Osteoblast (primary cell): Measurements from ENCODE around the gene OLFML1. TPM values are rescaled to one million over a fixed set of nuclear protein-coding genes. Genes with fewer than 3 reads are reported as not detected.

Experiments used
- DNase-seq: peaks from one replicate; pipeline ENCODE4 v3.0.0; 2011; ENCODE audit warnings: low spot score, mixed read lengths; ENCODE audit not compliant: insufficient read length; ENCODE audit errors: missing footprints
- H2AFZ ChIP-seq: 2 replicates; pipeline ENCODE4 v1.6.0; 2011; ENCODE audit warnings: mild to moderate bottlenecking, low read length
- H3K27ac ChIP-seq: 2 replicates; pipeline ENCODE4 v1.5.1; 2011; ENCODE audit warnings: mild to moderate bottlenecking, low read depth, low read length, moderate library complexity
- H3K27me3 ChIP-seq: 2 replicates; pipeline ENCODE4 v1.6.0; 2012; ENCODE audit warnings: mild to moderate bottlenecking, control low read depth, inconsistent platforms, low read length, moderate library complexity; ENCODE audit not compliant: insufficient read depth
- H3K36me3 ChIP-seq: 2 replicates; pipeline ENCODE4 v1.5.1; 2011; ENCODE audit warnings: mild to moderate bottlenecking, low read length, control low read depth, moderate library complexity; ENCODE audit not compliant: insufficient read depth
- H3K4me1 ChIP-seq: 2 replicates; pipeline ENCODE4 v1.5.1; 2011; ENCODE audit warnings: mild to moderate bottlenecking, low read length, control low read depth, moderate library complexity; ENCODE audit not compliant: insufficient read depth
- H3K4me2 ChIP-seq: 2 replicates; pipeline ENCODE4 v1.6.0; 2011; ENCODE audit warnings: mild to moderate bottlenecking, low read length; ENCODE audit not compliant: insufficient read depth
- H3K4me3 ChIP-seq: fragments of 200-600 bp; sonication (generic); 3 replicates; pipeline ENCODE4 v1.5.1; 2012; ENCODE audit warnings: mild to moderate bottlenecking, low read length, inconsistent platforms; ENCODE audit not compliant: insufficient read depth
- H3K79me2 ChIP-seq: 2 replicates; pipeline ENCODE4 v1.6.0; 2012; ENCODE audit warnings: mild to moderate bottlenecking, low read length, control low read depth, inconsistent platforms; ENCODE audit not compliant: insufficient read depth
- H3K9me3 ChIP-seq: 2 replicates; pipeline ENCODE4 v1.5.1; 2011; ENCODE audit warnings: low read depth, low read length, control low read depth
- H4K20me1 ChIP-seq: 2 replicates; pipeline ENCODE4 v1.6.0; 2012; ENCODE audit warnings: mild to moderate bottlenecking, low read length, control low read depth; ENCODE audit not compliant: insufficient read depth
- total RNA-seq: library from RNA; depleted of rRNA; stranded (reverse); fragments of >200 nt; gene quantifications from 2 replicates; pipeline ENCODE4 v1.2.3, GENCODE V29; 2012
- TF ChIP-seq, protein P1 (sequence below): IDR thresholded peaks from 2 replicates; pipeline ENCODE4 v1.5.1; 2011; ENCODE audit warnings: mild to moderate bottlenecking, low read depth, low read length, moderate library complexity; ENCODE audit errors: extremely low read depth

Gene OLFML1
- total RNA-seq, 1 donor, result 20.3 TPM

DNA sequence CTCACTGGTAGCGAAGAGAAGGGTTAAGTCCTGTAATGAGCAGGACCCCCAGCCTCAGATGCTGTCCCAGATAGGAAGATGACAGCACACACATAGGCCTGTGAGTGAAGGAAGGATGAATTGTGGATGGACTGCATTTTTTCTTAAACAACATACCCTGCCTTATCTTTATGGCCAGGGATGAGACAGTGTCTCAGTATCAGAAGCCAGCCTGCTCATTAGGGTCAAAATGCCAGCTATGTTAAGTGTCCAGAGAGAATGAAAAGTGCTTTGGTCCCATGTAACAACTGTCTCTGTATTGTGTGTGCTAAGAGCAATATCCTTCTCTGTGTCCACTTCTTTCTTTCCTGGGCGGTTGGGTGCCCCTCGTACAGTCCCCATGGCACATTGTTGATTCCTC is 58.7 kb downstream of the OLFML1 start:
- Histone ChIP-seq H3K27me3 (peaks cover 2% of the 10 kb centered on the region), H3K9me3 (no peaks in the 10 kb centered on the region), H3K36me3 (no peaks in the 10 kb centered on the region), H3K79me2 (no peaks in the 10 kb centered on the region), H3K27ac (no peak overlapping the region), H3K4me1 (no peaks in the 10 kb centered on the region), H3K4me3 (no peak overlapping the region), H4K20me1 (no peaks in the 10 kb centered on the region), H3K4me2 (no peak overlapping the region), H2AFZ (no peak overlapping the region)
- TF ChIP-seq, protein P1, sequence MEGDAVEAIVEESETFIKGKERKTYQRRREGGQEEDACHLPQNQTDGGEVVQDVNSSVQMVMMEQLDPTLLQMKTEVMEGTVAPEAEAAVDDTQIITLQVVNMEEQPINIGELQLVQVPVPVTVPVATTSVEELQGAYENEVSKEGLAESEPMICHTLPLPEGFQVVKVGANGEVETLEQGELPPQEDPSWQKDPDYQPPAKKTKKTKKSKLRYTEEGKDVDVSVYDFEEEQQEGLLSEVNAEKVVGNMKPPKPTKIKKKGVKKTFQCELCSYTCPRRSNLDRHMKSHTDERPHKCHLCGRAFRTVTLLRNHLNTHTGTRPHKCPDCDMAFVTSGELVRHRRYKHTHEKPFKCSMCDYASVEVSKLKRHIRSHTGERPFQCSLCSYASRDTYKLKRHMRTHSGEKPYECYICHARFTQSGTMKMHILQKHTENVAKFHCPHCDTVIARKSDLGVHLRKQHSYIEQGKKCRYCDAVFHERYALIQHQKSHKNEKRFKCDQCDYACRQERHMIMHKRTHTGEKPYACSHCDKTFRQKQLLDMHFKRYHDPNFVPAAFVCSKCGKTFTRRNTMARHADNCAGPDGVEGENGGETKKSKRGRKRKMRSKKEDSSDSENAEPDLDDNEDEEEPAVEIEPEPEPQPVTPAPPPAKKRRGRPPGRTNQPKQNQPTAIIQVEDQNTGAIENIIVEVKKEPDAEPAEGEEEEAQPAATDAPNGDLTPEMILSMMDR, result no peak
- no peak for DNase-seq

DNA sequence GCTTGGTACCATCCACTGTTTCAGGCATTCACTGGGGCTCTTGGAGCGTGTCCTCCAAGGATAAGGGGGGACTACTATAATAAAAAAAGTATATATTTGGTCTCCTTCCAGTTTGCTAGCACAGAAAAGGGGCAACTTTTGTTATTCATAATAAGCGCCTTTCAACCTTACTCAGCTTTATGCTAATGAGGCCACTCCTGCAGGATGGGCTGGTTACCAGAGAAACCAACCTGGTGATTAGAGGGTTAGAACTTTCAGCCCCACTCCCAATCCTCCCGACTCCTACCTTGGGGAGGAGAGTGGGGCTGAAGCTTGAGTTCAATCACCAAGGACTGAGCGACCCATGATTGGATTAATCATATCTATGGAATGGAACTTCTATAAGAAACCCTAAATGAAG is 60.3 kb downstream of the OLFML1 start:
- Histone ChIP-seq H3K36me3 (no peaks in the 10 kb centered on the region), H3K4me1 (no peaks in the 10 kb centered on the region), H3K27ac (no peak overlapping the region), H3K4me2 (no peak overlapping the region), H3K79me2 (no peaks in the 10 kb centered on the region), H4K20me1 (no peaks in the 10 kb centered on the region), H3K4me3 (no peak overlapping the region), H3K27me3 (no peaks in the 10 kb centered on the region), H3K9me3 (no peaks in the 10 kb centered on the region), H2AFZ (no peak overlapping the region)
- TF ChIP-seq, protein P1, result no peak
- no peak for DNase-seq

DNA sequence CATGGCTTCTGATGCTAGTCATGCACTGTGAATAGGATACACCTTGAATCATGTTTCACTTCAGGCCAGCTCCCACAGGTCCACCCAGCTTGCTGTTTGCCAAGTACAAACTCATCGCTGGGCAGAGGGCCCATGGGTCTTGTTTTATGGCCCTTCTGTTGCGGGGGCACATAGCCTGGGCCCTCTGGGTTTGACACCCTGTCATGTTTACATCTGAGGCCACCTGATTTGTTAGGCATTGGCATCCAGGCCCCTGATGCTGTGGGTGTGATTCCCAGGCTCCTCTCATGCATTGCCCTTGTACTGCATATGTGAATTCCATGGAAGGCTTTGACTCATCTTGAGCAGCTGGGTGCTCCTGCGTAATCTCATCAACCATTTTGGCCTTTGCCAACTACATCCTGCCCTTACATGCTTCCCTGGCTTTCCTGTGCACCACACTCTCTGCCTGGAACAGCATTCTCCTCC is 61.1 kb downstream of the OLFML1 start:
- H3K4me1 ChIP-seq, result peaks cover 6% of the 10 kb centered on the region
- no peaks in the 10 kb centered on the region for H3K79me2 ChIP-seq
- no peaks in the 10 kb centered on the region for H3K9me3 ChIP-seq
- no peak overlapping the region for H3K4me2 ChIP-seq
- no peak for DNase-seq
- H4K20me1 ChIP-seq, result no peaks in the 10 kb centered on the region
- TF ChIP-seq, protein P1, result no peak
- no peaks in the 10 kb centered on the region for H3K36me3 ChIP-seq
- no peak overlapping the region for H3K4me3 ChIP-seq
- no peak overlapping the region for H2AFZ ChIP-seq
- no peak overlapping the region for H3K27ac ChIP-seq
- H3K27me3 ChIP-seq, result no peaks in the 10 kb centered on the region

DNA sequence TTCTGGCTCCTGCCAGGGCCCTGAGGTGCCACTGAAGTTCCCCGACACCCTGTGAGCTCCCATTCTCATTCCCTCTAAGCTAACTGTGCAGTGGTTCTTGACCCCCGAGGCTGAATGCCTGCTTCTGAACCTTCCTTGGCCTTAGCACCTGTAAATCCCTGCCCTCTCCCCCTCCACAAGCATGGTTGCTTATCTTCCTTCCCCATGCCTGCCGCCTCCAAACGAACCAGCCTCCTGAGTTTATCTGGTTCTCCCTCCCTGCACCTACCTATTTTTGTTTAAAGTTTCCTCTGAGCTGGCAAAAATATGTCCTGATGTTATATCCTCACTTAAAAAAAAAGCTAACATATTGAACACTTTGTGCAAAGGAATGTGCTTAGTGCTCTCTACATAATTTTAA is 62.4 kb downstream of the OLFML1 start:
- no peak for DNase-seq
- Histone ChIP-seq H3K9me3 (no peaks in the 10 kb centered on the region), H2AFZ (no peak overlapping the region), H3K27me3 (no peaks in the 10 kb centered on the region), H4K20me1 (no peaks in the 10 kb centered on the region), H3K27ac (no peak overlapping the region), H3K36me3 (no peaks in the 10 kb centered on the region), H3K79me2 (no peaks in the 10 kb centered on the region), H3K4me1 (peaks cover 12% of the 10 kb centered on the region), H3K4me3 (no peak overlapping the region), H3K4me2 (no peak overlapping the region)
- TF ChIP-seq, protein P1, result no peak
